HEK293 (cell line): Measurements from ENCODE around the gene FRMPD4.

Experiments
- HOXD13 ChIP-seq: sonication (generic); formaldehyde crosslinking; IDR thresholded peaks from 2 replicates; pipeline ENCODE4 v1.8.0; 2022; ENCODE audit warnings: missing genetic modification reagents, borderline replicate concordance
- KLF9 ChIP-seq: fragments of 450-650 bp; formaldehyde crosslinking; IDR thresholded peaks from 2 replicates; pipeline ENCODE4 v1.5.1; 2016; ENCODE audit warnings: missing biosample characterization, missing genetic modification characterization, low read depth
- ZNF138 ChIP-seq: fragments of 450-650 bp; formaldehyde crosslinking; IDR thresholded peaks from 2 replicates; pipeline ENCODE4 v1.5.1; 2016; ENCODE audit warnings: missing biosample characterization, missing genetic modification characterization, borderline replicate concordance
- ZNF610 ChIP-seq: fragments of 450-650 bp; formaldehyde crosslinking; IDR thresholded peaks from 2 replicates; pipeline ENCODE4 v1.5.1; 2016; ENCODE audit warnings: missing biosample characterization, missing genetic modification characterization, borderline replicate concordance
- ZNF660 ChIP-seq: fragments of 450-650 bp; IDR thresholded peaks from 2 replicates; pipeline ENCODE4 v1.5.1; 2018; ENCODE audit warnings: missing biosample characterization, mild to moderate bottlenecking, missing genetic modification characterization
- ZNF670 ChIP-seq: fragments of 450-650 bp; formaldehyde crosslinking; IDR thresholded peaks from 2 replicates; pipeline ENCODE4 v1.5.1; 2016; ENCODE audit warnings: missing biosample characterization, missing genetic modification characterization, low read depth
- ZNF768 ChIP-seq: fragments of 450-650 bp; formaldehyde crosslinking; IDR thresholded peaks from 2 replicates; pipeline ENCODE4 v1.5.1; 2018; ENCODE audit warnings: missing biosample characterization, mild to moderate bottlenecking, missing genetic modification characterization
- TF ChIP-seq, protein P1 (sequence below): fragments of 450-650 bp; formaldehyde crosslinking; IDR thresholded peaks from 2 replicates; pipeline ENCODE4 v1.5.1; 2016; ENCODE audit warnings: missing biosample characterization, missing genetic modification characterization
- TF ChIP-seq, protein P2 (sequence below): fragments of 450-650 bp; formaldehyde crosslinking; IDR thresholded peaks from 2 replicates; pipeline ENCODE4 v1.5.1; 2016; ENCODE audit warnings: missing biosample characterization, missing genetic modification characterization
- TF ChIP-seq, protein P3 (sequence below): fragments of 450-650 bp; formaldehyde crosslinking; IDR thresholded peaks from 2 replicates; pipeline ENCODE4 v1.5.1; 2016; ENCODE audit warnings: missing biosample characterization, missing genetic modification characterization
- TF ChIP-seq, protein P4 (sequence below): sonication (generic); formaldehyde crosslinking; IDR thresholded peaks from 2 replicates; pipeline ENCODE4 v1.8.1; 2022; ENCODE audit warnings: mild to moderate bottlenecking, moderate library complexity, missing genetic modification reagents
- TF ChIP-seq, protein P5 (sequence below): fragments of 450-650 bp; IDR thresholded peaks from 2 replicates; pipeline ENCODE4 v1.5.1; 2018; ENCODE audit warnings: missing biosample characterization, mild to moderate bottlenecking, missing genetic modification characterization
- TF ChIP-seq, protein P6 (sequence below): fragments of 450-650 bp; formaldehyde crosslinking; IDR thresholded peaks from 2 replicates; pipeline ENCODE4 v1.5.1; 2016; ENCODE audit warnings: missing biosample characterization, missing genetic modification characterization

DNA sequence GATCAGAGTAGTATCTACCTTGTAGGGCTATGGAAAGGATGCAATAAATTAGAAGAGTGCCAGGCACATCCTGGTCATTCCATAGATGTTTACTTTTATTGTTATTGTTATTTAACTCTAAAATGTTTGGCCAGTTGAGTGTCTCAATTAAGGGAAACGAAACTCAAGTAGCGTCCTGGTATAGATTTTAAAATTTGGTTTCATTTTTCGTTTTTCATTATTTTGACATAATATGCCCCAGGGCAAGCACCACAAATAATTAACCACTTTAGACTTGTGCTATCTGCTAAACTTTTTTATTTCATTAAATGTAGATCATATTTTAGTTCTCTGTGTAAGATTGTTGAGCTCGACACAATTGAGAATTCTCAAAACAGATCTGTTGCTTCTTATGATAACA lies 473.2 kb downstream of the FRMPD4 start:
- no peak for TF ChIP-seq HOXD13
- TF ChIP-seq KLF9 (tag by site-specific recombination) = no peak
- TF ChIP-seq, protein P1, sequence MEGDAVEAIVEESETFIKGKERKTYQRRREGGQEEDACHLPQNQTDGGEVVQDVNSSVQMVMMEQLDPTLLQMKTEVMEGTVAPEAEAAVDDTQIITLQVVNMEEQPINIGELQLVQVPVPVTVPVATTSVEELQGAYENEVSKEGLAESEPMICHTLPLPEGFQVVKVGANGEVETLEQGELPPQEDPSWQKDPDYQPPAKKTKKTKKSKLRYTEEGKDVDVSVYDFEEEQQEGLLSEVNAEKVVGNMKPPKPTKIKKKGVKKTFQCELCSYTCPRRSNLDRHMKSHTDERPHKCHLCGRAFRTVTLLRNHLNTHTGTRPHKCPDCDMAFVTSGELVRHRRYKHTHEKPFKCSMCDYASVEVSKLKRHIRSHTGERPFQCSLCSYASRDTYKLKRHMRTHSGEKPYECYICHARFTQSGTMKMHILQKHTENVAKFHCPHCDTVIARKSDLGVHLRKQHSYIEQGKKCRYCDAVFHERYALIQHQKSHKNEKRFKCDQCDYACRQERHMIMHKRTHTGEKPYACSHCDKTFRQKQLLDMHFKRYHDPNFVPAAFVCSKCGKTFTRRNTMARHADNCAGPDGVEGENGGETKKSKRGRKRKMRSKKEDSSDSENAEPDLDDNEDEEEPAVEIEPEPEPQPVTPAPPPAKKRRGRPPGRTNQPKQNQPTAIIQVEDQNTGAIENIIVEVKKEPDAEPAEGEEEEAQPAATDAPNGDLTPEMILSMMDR (tag by site-specific recombination) = no peak
- TF ChIP-seq ZNF660 (tag by site-specific recombination) = no peak
- TF ChIP-seq, protein P2, sequence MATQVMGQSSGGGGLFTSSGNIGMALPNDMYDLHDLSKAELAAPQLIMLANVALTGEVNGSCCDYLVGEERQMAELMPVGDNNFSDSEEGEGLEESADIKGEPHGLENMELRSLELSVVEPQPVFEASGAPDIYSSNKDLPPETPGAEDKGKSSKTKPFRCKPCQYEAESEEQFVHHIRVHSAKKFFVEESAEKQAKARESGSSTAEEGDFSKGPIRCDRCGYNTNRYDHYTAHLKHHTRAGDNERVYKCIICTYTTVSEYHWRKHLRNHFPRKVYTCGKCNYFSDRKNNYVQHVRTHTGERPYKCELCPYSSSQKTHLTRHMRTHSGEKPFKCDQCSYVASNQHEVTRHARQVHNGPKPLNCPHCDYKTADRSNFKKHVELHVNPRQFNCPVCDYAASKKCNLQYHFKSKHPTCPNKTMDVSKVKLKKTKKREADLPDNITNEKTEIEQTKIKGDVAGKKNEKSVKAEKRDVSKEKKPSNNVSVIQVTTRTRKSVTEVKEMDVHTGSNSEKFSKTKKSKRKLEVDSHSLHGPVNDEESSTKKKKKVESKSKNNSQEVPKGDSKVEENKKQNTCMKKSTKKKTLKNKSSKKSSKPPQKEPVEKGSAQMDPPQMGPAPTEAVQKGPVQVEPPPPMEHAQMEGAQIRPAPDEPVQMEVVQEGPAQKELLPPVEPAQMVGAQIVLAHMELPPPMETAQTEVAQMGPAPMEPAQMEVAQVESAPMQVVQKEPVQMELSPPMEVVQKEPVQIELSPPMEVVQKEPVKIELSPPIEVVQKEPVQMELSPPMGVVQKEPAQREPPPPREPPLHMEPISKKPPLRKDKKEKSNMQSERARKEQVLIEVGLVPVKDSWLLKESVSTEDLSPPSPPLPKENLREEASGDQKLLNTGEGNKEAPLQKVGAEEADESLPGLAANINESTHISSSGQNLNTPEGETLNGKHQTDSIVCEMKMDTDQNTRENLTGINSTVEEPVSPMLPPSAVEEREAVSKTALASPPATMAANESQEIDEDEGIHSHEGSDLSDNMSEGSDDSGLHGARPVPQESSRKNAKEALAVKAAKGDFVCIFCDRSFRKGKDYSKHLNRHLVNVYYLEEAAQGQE (tag by site-specific recombination) = no peak
- TF ChIP-seq ZNF768 (tag by site-specific recombination) = no peak
- TF ChIP-seq, protein P3, sequence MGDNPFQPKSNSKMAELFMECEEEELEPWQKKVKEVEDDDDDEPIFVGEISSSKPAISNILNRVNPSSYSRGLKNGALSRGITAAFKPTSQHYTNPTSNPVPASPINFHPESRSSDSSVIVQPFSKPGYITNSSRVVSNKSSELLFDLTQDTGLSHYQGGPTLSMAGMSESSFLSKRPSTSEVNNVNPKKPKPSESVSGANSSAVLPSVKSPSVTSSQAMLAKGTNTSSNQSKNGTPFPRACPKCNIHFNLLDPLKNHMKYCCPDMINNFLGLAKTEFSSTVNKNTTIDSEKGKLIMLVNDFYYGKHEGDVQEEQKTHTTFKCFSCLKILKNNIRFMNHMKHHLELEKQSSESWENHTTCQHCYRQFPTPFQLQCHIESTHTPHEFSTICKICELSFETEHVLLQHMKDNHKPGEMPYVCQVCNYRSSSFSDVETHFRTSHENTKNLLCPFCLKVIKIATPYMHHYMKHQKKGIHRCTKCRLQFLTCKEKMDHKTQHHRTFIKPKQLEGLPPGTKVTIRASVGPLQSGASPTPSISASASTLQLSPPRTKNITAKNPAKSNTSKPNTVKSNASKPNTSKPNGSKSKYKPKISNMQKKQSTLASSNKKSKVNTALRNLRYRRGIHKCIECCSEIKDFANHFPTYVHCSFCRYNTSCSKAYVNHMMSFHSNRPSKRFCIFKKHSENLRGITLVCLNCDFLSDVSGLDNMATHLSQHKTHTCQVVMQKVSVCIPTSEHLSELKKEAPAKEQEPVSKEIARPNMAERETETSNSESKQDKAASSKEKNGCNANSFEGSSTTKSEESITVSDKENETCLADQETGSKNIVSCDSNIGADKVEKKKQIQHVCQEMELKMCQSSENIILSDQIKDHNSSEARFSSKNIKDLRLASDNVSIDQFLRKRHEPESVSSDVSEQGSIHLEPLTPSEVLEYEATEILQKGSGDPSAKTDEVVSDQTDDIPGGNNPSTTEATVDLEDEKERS (tag by site-specific recombination) = no peak
- TF ChIP-seq, protein P4, sequence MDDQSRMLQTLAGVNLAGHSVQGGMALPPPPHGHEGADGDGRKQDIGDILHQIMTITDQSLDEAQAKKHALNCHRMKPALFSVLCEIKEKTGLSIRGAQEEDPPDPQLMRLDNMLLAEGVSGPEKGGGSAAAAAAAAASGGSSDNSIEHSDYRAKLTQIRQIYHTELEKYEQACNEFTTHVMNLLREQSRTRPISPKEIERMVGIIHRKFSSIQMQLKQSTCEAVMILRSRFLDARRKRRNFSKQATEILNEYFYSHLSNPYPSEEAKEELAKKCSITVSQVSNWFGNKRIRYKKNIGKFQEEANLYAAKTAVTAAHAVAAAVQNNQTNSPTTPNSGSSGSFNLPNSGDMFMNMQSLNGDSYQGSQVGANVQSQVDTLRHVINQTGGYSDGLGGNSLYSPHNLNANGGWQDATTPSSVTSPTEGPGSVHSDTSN (CRISPR knock-in tag) = no peak
- TF ChIP-seq, protein P5, sequence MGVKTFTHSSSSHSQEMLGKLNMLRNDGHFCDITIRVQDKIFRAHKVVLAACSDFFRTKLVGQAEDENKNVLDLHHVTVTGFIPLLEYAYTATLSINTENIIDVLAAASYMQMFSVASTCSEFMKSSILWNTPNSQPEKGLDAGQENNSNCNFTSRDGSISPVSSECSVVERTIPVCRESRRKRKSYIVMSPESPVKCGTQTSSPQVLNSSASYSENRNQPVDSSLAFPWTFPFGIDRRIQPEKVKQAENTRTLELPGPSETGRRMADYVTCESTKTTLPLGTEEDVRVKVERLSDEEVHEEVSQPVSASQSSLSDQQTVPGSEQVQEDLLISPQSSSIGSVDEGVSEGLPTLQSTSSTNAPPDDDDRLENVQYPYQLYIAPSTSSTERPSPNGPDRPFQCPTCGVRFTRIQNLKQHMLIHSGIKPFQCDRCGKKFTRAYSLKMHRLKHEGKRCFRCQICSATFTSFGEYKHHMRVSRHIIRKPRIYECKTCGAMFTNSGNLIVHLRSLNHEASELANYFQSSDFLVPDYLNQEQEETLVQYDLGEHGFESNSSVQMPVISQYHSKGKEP = no peak
- TF ChIP-seq ZNF670 (tag by site-specific recombination) = no peak
- TF ChIP-seq ZNF610 (tag by site-specific recombination) = no peak
- TF ChIP-seq ZNF138 (tag by site-specific recombination) = no peak
- TF ChIP-seq, protein P6, sequence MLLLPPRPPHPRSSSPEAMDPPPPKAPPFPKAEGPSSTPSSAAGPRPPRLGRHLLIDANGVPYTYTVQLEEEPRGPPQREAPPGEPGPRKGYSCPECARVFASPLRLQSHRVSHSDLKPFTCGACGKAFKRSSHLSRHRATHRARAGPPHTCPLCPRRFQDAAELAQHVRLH = no peak
